ENCODE data around the gene ZNF668. TPM values are rescaled to one million over a fixed set of nuclear protein-coding genes. Genes with fewer than 3 reads are reported as not detected.

ZNF668 gene
- total RNA-seq, 1 donor from 2014 or later, result 12.2 TPM

- TF ChIP-seq, protein P1, sequence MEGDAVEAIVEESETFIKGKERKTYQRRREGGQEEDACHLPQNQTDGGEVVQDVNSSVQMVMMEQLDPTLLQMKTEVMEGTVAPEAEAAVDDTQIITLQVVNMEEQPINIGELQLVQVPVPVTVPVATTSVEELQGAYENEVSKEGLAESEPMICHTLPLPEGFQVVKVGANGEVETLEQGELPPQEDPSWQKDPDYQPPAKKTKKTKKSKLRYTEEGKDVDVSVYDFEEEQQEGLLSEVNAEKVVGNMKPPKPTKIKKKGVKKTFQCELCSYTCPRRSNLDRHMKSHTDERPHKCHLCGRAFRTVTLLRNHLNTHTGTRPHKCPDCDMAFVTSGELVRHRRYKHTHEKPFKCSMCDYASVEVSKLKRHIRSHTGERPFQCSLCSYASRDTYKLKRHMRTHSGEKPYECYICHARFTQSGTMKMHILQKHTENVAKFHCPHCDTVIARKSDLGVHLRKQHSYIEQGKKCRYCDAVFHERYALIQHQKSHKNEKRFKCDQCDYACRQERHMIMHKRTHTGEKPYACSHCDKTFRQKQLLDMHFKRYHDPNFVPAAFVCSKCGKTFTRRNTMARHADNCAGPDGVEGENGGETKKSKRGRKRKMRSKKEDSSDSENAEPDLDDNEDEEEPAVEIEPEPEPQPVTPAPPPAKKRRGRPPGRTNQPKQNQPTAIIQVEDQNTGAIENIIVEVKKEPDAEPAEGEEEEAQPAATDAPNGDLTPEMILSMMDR (IDR thresholded peaks at IDR 0.05), result no peak
Observed at GRCh38 chr16:31082368-31083045, 8.5 kb upstream of the ZNF668 start.

DNA sequence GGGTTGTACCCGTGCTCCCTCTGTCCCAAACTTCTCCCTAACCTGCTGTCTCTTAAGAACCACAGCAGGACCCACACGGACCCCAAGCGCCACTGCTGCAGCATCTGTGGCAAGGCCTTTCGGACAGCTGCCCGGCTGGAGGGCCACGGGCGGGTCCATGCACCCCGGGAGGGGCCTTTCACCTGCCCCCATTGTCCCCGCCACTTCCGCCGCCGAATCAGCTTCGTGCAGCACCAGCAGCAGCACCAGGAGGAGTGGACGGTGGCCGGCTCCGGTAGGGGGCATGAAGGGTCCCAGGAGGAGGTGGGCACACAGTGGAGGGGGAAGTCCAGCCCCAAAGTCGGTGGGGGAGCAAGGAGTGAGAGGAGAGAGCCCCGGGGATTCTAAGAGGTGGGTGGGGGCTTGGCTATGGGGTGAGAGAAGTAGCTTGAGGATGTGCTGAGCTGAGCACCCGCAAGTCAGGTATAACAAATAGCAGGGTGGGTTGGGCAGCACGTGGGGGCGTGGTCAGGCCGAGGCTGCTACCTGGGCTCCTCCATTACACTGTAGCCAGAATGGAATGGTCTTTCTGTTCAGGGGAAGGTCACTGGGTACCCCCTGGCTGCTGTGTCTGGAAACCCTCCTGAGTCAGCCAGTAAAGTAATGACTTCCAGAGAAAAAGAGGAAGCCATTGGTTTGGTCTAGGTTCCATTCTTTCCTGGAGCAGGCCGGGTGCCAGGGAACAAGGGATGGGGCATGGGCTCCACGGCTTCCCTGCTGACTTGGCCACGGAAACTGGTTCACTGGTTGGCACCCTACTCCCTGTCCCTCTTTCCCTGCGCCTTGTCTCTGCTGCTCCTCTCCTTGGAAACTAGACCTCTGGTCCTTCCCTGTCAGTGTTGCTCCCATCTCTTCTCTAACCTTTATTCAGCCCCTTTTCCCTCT, 7.7 kb upstream of the ZNF668 start:
- no peaks in the 10 kb centered on the region for H3K4me1 ChIP-seq
- DNase-seq (ENCODE audit: low spot score in 2 of 2), result no peak
- H3K27me3 ChIP-seq, result no peaks in the 10 kb centered on the region
- H3K4me3 ChIP-seq, result no peak overlapping the region
- peaks cover 81 to 92% of the 10 kb centered on the region in 2 donors for H3K36me3 ChIP-seq
- intact Hi-C loops (cut with DNase I), result no loop called here
- TF ChIP-seq, protein P1 (IDR thresholded peaks at IDR 0.05), result no peak
- no peak overlapping the region for H3K27ac ChIP-seq
- no peaks in the 10 kb centered on the region for H3K9me3 ChIP-seq

More at GRCh38 chr16:31082368-31083045, 8.5 kb upstream of the ZNF668 start:
- H3K27ac ChIP-seq, result no peak overlapping the region
- intact Hi-C loops (cut with DNase I), result no loop called here
- H3K4me1 ChIP-seq, result no peaks in the 10 kb centered on the region
- no peaks in the 10 kb centered on the region for H3K9me3 ChIP-seq
- no peaks in the 10 kb centered on the region for H3K27me3 ChIP-seq
- DNase-seq (ENCODE audit: low spot score in 2 of 2), result no peak
- no peak overlapping the region for H3K4me3 ChIP-seq
- peaks cover 75 to 89% of the 10 kb centered on the region in 2 donors for H3K36me3 ChIP-seq

DNA sequence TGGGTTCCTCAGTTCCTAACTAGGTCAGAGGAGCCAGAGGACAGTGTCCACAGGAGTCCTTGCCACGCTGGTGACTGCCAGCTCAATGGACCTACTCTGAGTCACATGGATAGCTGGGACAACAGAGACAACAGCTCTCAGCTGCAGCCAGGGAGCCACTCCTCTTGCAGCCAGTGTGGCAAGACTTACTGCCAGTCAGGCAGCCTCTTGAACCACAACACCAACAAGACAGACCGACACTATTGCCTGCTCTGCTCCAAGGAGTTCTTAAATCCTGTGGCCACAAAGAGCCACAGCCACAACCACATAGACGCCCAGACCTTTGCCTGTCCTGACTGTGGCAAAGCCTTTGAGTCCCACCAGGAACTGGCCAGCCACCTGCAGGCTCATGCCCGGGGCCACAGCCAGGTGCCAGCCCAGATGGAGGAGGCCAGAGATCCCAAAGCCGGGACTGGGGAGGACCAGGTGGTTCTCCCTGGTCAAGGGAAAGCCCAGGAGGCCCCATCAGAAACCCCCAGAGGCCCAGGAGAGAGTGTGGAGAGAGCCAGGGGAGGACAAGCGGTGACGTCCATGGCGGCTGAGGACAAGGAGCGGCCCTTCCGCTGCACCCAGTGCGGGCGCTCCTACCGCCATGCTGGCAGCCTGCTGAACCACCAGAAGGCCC, 6.8 kb upstream of the ZNF668 start:
- TF ChIP-seq, protein P1 (IDR thresholded peaks at IDR 0.05), result no peak
- H3K27ac ChIP-seq, result no peak overlapping the region
- H3K36me3 ChIP-seq, result peaks cover 77 to 89% of the 10 kb centered on the region in 2 donors
- no peaks in the 10 kb centered on the region for H3K4me1 ChIP-seq
- no peaks in the 10 kb centered on the region for H3K9me3 ChIP-seq
- intact Hi-C loops (cut with DNase I), result no loop called here
- H3K4me3 ChIP-seq, result no peak overlapping the region
- H3K27me3 ChIP-seq, result no peaks in the 10 kb centered on the region
- no peak for DNase-seq (ENCODE audit: low spot score in 2 of 2)

DNA sequence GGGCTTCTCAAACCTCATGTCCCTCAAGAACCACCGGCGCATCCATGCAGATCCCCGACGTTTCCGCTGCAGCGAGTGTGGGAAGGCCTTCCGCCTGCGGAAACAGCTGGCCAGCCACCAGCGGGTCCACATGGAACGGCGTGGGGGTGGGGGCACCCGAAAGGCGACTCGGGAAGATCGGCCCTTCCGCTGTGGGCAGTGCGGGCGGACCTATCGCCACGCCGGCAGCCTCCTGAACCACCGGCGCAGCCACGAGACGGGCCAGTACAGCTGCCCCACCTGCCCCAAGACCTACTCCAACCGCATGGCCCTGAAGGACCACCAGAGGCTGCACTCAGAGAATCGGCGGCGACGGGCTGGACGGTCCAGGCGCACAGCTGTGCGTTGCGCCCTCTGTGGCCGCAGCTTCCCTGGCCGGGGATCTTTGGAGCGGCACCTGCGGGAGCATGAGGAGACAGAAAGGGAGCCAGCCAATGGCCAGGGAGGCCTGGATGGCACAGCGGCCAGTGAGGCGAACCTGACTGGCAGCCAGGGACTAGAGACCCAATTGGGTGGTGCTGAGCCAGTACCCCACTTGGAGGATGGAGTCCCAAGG, 6.1 kb upstream of the ZNF668 start:
- Histone ChIP-seq H3K4me3 (no peak overlapping the region), H3K36me3 (peaks cover 71 to 83% of the 10 kb centered on the region in 2 donors), H3K27me3 (no peaks in the 10 kb centered on the region), H3K9me3 (no peaks in the 10 kb centered on the region), H3K27ac (no peak overlapping the region), H3K4me1 (peaks cover 0 to 4% of the 10 kb centered on the region in 2 donors)
- no peak for DNase-seq (ENCODE audit: low spot score in 2 of 2)
- intact Hi-C loops (cut with DNase I), result no loop called here
- TF ChIP-seq, protein P1 (IDR thresholded peaks at IDR 0.05), result no peak

GRCh38 chr16:31079342-31079944, 5.4 kb upstream of the ZNF668 start:
- H3K4me1 ChIP-seq, result peaks cover 0 to 9% of the 10 kb centered on the region in 2 donors
- peaks cover 69 to 77% of the 10 kb centered on the region in 2 donors for H3K36me3 ChIP-seq
- intact Hi-C loops (cut with DNase I), result loop anchor here (10.0 kb wide), 1 partner anchor 425 kb away; the partner anchor contains the start of genes FBRS and PRR14
- H3K27me3 ChIP-seq, result no peaks in the 10 kb centered on the region
- H3K27ac ChIP-seq, result no peak overlapping the region
- no peak for DNase-seq (ENCODE audit: low spot score in 2 of 2)
- H3K9me3 ChIP-seq, result no peaks in the 10 kb centered on the region
- TF ChIP-seq, protein P1 (IDR thresholded peaks at IDR 0.05), result no peak
- no peak overlapping the region for H3K4me3 ChIP-seq

All from ascending aorta (tissue), 2 donors.